Calu3 (cell line): ENCODE measurements around the gene LMO2. TPM values are rescaled to one million over a fixed set of nuclear protein-coding genes. Genes with fewer than 3 reads are reported as not detected.

ENCODE experiments used
- BruUV-seq: library from RNA; stranded (reverse); fragments of 400-500 nt; replicated peaks from 2 replicates; lab custom pipeline; 2021; lab: Mats Ljungman, UMichigan
- CTCF ChIA-PET: fragments of 300-600 bp; sonication (Branson Sonifier 250); formaldehyde crosslinking; loops from one replicate; lab custom pipeline; 2022; ENCODE audit warnings: antibody characterized with exemption; lab: Charles Lee
- DNase-seq: peaks from one replicate; pipeline ENCODE4 v3.0.0; 2022
- H3K27ac Mint-ChIP-seq: one replicate; pipeline ENCODE4 v1.8.0; 2022; ENCODE audit warnings: mixed read lengths; ENCODE audit not compliant: unreplicated experiment
- H3K27me3 Mint-ChIP-seq: one replicate; pipeline ENCODE4 v1.8.0; 2022; ENCODE audit warnings: mixed read lengths; ENCODE audit not compliant: unreplicated experiment
- H3K36me3 Mint-ChIP-seq: one replicate; pipeline ENCODE4 v1.8.0; 2022; ENCODE audit warnings: mild to moderate bottlenecking, moderate library complexity, mixed read lengths; ENCODE audit not compliant: insufficient read depth, unreplicated experiment
- H3K4me1 Mint-ChIP-seq: one replicate; pipeline ENCODE4 v1.8.0; 2022; ENCODE audit warnings: mild to moderate bottlenecking, low read depth, mixed read lengths; ENCODE audit not compliant: unreplicated experiment
- H3K4me3 Mint-ChIP-seq: one replicate; pipeline ENCODE4 v1.8.0; 2022; ENCODE audit warnings: mild to moderate bottlenecking, low read depth, moderate library complexity, mixed read lengths; ENCODE audit not compliant: unreplicated experiment
- H3K9me3 Mint-ChIP-seq: one replicate; pipeline ENCODE4 v1.8.0; 2022; ENCODE audit warnings: low read depth, mixed read lengths; ENCODE audit not compliant: unreplicated experiment
- intact Hi-C: fragments of 100-400 bp; cut with micrococcal nuclease; formaldehyde crosslinking; loops from one replicate; pipeline ENCODE4 v1.10.0; 2022; ENCODE audit not compliant: unreplicated experiment
- total RNA-seq: library from RNA; stranded (reverse); gene quantifications from 2 replicates; pipeline ENCODE4 v1.2.3, GENCODE V29; 2022
- TF ChIP-seq, protein P1 (sequence below): fragments of 200-600 bp; IDR thresholded peaks from one replicate; pipeline ENCODE4 v1.8.0; 2022; ENCODE audit warnings: antibody characterized with exemption; ENCODE audit not compliant: unreplicated experiment

The LMO2 gene
- total RNA-seq, 1 experiment from 2014 or later: 0.38 TPM

DNA sequence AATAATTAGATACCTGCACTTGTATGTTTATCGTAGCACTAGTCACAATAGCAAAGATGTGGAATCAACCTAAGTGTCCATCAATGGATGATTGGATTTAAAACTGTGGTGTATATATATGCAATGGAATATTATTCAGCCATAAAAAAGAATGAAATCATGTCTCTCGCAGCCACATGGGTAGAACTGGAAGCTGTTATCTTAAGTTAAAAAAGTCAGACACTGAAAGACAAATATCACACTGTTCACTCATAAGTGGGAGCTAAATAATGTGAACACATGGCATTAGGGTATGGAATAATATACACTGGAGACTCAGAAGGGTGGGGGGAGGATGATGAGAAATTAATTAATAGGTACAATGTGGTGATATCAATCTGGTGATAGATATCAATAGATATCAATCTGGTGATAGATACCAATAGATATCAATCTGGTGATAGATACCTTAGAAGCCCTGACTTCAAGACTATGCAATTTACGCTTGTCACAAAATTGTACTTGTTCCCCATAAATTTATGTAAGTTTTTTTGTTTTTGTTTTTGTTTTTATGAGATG is 2.0 kb downstream of the LMO2 start:
- TF ChIP-seq, protein P1, sequence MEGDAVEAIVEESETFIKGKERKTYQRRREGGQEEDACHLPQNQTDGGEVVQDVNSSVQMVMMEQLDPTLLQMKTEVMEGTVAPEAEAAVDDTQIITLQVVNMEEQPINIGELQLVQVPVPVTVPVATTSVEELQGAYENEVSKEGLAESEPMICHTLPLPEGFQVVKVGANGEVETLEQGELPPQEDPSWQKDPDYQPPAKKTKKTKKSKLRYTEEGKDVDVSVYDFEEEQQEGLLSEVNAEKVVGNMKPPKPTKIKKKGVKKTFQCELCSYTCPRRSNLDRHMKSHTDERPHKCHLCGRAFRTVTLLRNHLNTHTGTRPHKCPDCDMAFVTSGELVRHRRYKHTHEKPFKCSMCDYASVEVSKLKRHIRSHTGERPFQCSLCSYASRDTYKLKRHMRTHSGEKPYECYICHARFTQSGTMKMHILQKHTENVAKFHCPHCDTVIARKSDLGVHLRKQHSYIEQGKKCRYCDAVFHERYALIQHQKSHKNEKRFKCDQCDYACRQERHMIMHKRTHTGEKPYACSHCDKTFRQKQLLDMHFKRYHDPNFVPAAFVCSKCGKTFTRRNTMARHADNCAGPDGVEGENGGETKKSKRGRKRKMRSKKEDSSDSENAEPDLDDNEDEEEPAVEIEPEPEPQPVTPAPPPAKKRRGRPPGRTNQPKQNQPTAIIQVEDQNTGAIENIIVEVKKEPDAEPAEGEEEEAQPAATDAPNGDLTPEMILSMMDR: no peak
- Mint-ChIP-seq H3K27ac (no peak overlapping the region), H3K4me1 (no peaks in the 10 kb centered on the region), H3K27me3 (peaks cover 88% of the 10 kb centered on the region), H3K9me3 (no peaks in the 10 kb centered on the region), H3K36me3 (no peaks in the 10 kb centered on the region), H3K4me3 (no peak overlapping the region)
- BruUV-seq: no TSS peak
- intact Hi-C loops: no loop called here
- CTCF ChIA-PET: no interaction called here
- no peak for DNase-seq

DNA sequence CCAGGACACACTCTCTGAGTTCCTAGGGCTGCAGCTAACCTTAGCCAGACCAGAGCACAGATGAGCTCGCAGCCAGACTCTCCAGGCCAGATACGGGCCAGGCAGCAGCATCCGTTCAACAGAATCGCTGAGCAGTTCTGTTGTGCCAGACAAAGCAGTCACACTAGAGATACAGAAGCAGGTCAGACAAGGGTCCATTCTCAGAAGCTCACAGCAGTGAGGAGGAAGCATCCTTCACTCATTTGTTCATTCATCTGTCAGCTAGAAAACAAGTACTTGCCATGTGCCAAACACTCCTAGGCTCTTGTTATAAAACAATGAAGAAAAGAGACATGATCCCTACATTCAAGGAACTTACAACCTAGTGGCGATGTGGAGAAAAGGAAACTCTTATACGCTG is 2.6 kb downstream of the LMO2 start:
- H3K27ac Mint-ChIP-seq: no peak overlapping the region
- no peaks in the 10 kb centered on the region for H3K4me1 Mint-ChIP-seq
- no peaks in the 10 kb centered on the region for H3K9me3 Mint-ChIP-seq
- TF ChIP-seq, protein P1: no peak
- BruUV-seq: no TSS peak
- CTCF ChIA-PET: no interaction called here
- H3K4me3 Mint-ChIP-seq: no peak overlapping the region
- no peaks in the 10 kb centered on the region for H3K36me3 Mint-ChIP-seq
- intact Hi-C loops: no loop called here
- no peak for DNase-seq
- H3K27me3 Mint-ChIP-seq: peaks cover 88% of the 10 kb centered on the region

DNA sequence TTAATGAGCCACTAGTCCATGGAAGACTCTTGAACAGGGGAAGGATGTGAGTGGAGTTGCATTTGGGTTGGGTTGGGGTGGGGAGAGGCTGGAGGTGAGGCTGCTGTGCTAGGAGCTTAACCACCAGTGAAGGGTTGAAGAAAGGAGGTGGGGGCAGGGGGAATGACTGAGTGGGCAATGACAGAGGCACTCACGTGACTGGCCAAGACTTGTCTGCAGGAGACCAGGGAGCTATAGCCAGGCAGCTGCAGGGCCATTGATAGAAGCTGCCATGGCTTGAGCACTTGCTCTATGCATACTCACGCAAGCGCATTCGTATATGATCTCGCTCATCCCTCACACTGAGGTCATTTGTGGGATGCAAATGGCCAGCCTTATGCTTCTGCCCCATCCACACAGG is 4.0 kb downstream of the LMO2 start:
- H3K4me1 Mint-ChIP-seq: no peaks in the 10 kb centered on the region
- TF ChIP-seq, protein P1: no peak
- H3K9me3 Mint-ChIP-seq: no peaks in the 10 kb centered on the region
- no peaks in the 10 kb centered on the region for H3K36me3 Mint-ChIP-seq
- no peak for DNase-seq
- intact Hi-C loops: no loop called here
- H3K27ac Mint-ChIP-seq: no peak overlapping the region
- no peak overlapping the region for H3K4me3 Mint-ChIP-seq
- CTCF ChIA-PET: no interaction called here
- H3K27me3 Mint-ChIP-seq: peaks cover 88% of the 10 kb centered on the region
- no TSS peak for BruUV-seq

DNA sequence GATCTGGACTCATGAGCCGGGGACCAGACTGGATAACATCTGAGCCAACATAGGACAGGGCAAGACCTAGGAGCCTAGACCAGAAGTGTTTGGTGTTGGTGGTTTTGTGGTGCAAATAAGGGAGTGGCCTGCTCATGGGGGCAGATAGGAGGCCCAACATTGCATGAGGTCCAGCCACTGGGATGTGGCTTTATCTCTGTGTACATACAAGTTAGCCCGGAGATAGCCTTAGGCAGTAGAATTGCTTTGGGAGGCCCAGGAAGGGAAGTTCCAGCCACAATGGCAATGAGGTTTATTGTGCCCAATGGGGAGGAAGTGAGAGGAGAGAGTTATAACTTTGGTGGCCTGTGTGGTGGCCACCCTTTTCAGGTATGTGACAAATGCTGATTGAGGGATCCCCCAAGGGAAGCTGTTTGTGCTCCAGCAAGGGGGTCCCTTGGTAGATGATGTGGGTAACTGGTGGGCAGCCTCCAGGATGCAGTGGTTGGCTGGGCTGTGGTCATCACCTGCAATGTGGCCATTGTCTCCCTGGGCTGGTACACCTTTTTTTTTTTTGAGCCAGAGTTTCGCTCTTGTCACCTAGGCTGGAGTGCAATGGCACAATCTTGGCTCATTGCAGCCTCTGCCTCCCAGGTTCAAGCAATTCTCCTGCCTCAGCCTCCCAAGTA is 6.4 kb downstream of the LMO2 start:
- H3K27me3 Mint-ChIP-seq: peaks cover 90% of the 10 kb centered on the region
- TF ChIP-seq, protein P1: no peak
- no TSS peak for BruUV-seq
- CTCF ChIA-PET: no interaction called here
- no peak for DNase-seq
- H3K36me3 Mint-ChIP-seq: no peaks in the 10 kb centered on the region
- no peak overlapping the region for H3K4me3 Mint-ChIP-seq
- intact Hi-C loops: no loop called here
- H3K27ac Mint-ChIP-seq: no peak overlapping the region
- H3K9me3 Mint-ChIP-seq: no peaks in the 10 kb centered on the region
- no peaks in the 10 kb centered on the region for H3K4me1 Mint-ChIP-seq
